K562 (cell line): ENCODE measurements around the gene CYP17A1. TPM values are rescaled to one million over a fixed set of nuclear protein-coding genes. Genes with fewer than 3 reads are reported as not detected.

Experiments
- ARID2 ChIP-seq: fragments of 450-650 bp; IDR thresholded peaks from 2 replicates; pipeline ENCODE4 v1.6.1; 2017; ENCODE audit warnings: antibody characterized with exemption, mild to moderate bottlenecking
- PHB2 ChIP-seq: fragments of 450-650 bp; IDR thresholded peaks from 2 replicates; pipeline ENCODE4 v1.6.1; 2017; ENCODE audit warnings: low read depth
- RAD21 ChIP-seq, 2 experiments: fragments of 250-450 bp in 1 of 2; fragments of 450-650 bp in 1 of 2; sonication (Bioruptor Pico) in 1 of 2; formaldehyde crosslinking in 1 of 2; IDR thresholded peaks in 1 of 2; conservative IDR thresholded peaks in 1 of 2; 2 replicates each; pipeline versions ENCODE4 v1.4.0 to v1.8.0; 2020 to 2022; ENCODE audit warnings: mild to moderate bottlenecking in 2 of 2, moderate library complexity in 1 of 2
- RB1 ChIP-seq: fragments of 450-650 bp; IDR thresholded peaks from 2 replicates; pipeline ENCODE4 v1.6.1; 2017; ENCODE audit warnings: low read depth, mild to moderate bottlenecking
- RBM14 ChIP-seq: fragments of 200-400 bp; formaldehyde crosslinking; IDR thresholded peaks from 2 replicates; pipeline ENCODE4 v1.6.1; 2018; ENCODE audit warnings: low read depth, mild to moderate bottlenecking, low read length, moderate library complexity, borderline replicate concordance; ENCODE audit not compliant: insufficient read depth
- SMC3 ChIP-seq: conservative IDR thresholded peaks from 2 replicates; pipeline ENCODE4 v1.6.1; 2011; ENCODE audit warnings: low read depth, low read length, improper control_type of control experiment; ENCODE audit not compliant: insufficient read depth
- ZNF347 ChIP-seq: fragments of 450-650 bp; formaldehyde crosslinking; IDR thresholded peaks from 2 replicates; pipeline ENCODE4 v1.4.0; 2020; ENCODE audit warnings: low read depth, mild to moderate bottlenecking, moderate library complexity
- polyA plus RNA-seq, 8 experiments: library from polyadenylated mRNA; depleted of rRNA in 4 of 8; stranded (reverse) in 5 of 8; unstranded in 3 of 8; fragments of >200 nt; fragmentation: Nextera tagmentation in 2 of 8; fragmentation: Illumina TruSeq in 1 of 8; extraction: Ambion mirVana in 2 of 8; extraction: Trizol in 1 of 8; gene quantifications; 2 replicates each; pipeline versions ENCODE4 v1.2.1 to v1.2.3, GENCODE V29; 2011 to 2014; ENCODE audit warnings: inconsistent platforms in 1 of 8, missing spikeins in 1 of 8
- total RNA-seq, 7 experiments: library from RNA; depleted of rRNA in 6 of 7; stranded (reverse); fragments of >200 nt in 6 of 7; fragmentation: Illumina TruSeq in 2 of 7; extraction: Trizol in 2 of 7; gene quantifications; 2 replicates each; pipeline versions ENCODE4 v1.2.1 to v1.2.3, GENCODE V29; 2011 to 2021; ENCODE audit warnings: low replicate concordance in 1 of 7
- TF ChIP-seq, protein P1 (sequence below), 3 experiments: IDR thresholded peaks in 2 of 3; conservative IDR thresholded peaks in 1 of 3; 2 replicates each; pipeline ENCODE4 v1.5.1; 2011 to 2012; ENCODE audit warnings: low read length in 3 of 3, mild to moderate bottlenecking in 3 of 3, control low read depth in 2 of 3, improper control_type of control experiment in 1 of 3, inconsistent platforms in 1 of 3, low read depth in 1 of 3, mixed read lengths in 1 of 3, moderate library complexity in 1 of 3; ENCODE audit not compliant: insufficient read depth in 2 of 3
- TF ChIP-seq, protein P2 (sequence below): fragments of 450-650 bp; formaldehyde crosslinking; IDR thresholded peaks from 2 replicates; pipeline ENCODE4 v1.4.0; 2020; ENCODE audit warnings: mild to moderate bottlenecking, moderate library complexity

CYP17A1 gene
- total and polyA plus RNA-seq, 9 of the 15 experiments (the other 6 are each of a cell fraction or from before 2014, with no cell fraction given) = 2.3 TPM; not detected in 8

DNA sequence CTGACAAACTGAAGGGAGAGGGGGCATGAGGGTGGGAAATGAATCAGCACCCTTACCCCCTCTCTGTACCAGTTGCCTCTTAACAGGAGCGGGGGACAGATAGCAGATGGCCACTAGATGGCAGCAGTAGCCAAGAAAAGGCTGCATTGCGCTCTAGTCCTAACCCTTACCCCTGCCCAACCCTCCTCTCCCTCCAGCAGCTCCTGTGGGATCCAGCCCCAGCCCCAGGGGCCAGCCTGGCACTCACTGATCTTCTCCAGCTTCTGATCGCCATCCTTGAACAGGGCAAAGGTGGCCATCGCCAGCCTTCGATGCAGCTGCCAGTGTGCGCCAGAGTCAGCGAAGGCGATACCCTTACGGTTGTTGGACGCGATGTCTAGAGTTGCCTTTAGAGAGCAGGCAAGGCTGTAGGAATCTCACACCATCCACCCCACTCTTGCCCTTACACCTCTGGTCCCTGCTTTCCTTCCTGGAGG, 2.2 kb downstream of the CYP17A1 start (continued):
- TF ChIP-seq, protein P1, sequence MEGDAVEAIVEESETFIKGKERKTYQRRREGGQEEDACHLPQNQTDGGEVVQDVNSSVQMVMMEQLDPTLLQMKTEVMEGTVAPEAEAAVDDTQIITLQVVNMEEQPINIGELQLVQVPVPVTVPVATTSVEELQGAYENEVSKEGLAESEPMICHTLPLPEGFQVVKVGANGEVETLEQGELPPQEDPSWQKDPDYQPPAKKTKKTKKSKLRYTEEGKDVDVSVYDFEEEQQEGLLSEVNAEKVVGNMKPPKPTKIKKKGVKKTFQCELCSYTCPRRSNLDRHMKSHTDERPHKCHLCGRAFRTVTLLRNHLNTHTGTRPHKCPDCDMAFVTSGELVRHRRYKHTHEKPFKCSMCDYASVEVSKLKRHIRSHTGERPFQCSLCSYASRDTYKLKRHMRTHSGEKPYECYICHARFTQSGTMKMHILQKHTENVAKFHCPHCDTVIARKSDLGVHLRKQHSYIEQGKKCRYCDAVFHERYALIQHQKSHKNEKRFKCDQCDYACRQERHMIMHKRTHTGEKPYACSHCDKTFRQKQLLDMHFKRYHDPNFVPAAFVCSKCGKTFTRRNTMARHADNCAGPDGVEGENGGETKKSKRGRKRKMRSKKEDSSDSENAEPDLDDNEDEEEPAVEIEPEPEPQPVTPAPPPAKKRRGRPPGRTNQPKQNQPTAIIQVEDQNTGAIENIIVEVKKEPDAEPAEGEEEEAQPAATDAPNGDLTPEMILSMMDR (IDR thresholded peaks at IDR 0.05 in 2 of 3, conservative IDR thresholded peaks at IDR 0.05 in 1 of 3; ENCODE audit: insufficient read depth in 2 of 3, low read depth in 1 of 3, low read length in 3 of 3) = peak; percentile 69 to 79 (median 76)
- TF ChIP-seq ARID2 (peak; percentile 76), RBM14 (no peak), PHB2 (no peak), SMC3 (peak; percentile 85), ZNF347 (CRISPR knock-in tag) (no peak), RAD21 (CRISPR knock-in tag; conservative IDR thresholded peaks at IDR 0.05 in 1 of 2, IDR thresholded peaks at IDR 0.05 in 1 of 2) (peak; percentile 77 to 90), RB1 (peak; percentile 9; the same call in 1 of the 2 replicates)
- TF ChIP-seq, protein P2, sequence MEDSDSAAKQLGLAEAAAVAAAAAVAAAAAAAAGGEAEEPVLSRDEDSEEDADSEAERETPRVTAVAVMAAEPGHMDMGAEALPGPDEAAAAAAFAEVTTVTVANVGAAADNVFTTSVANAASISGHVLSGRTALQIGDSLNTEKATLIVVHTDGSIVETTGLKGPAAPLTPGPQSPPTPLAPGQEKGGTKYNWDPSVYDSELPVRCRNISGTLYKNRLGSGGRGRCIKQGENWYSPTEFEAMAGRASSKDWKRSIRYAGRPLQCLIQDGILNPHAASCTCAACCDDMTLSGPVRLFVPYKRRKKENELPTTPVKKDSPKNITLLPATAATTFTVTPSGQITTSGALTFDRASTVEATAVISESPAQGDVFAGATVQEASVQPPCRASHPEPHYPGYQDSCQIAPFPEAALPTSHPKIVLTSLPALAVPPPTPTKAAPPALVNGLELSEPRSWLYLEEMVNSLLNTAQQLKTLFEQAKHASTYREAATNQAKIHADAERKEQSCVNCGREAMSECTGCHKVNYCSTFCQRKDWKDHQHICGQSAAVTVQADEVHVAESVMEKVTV = peak; percentile 66
- TF ChIP-seq, all 486 proteins: peak for 14
